Loucy (cell line): Measurements from ENCODE around the gene FKBP8.

Source experiments
- CTCF ChIP-seq: fragments of 200-600 bp; sonication (generic); conservative IDR thresholded peaks from 2 replicates; pipeline ENCODE4 v1.5.1; 2014; ENCODE audit warnings: mild to moderate bottlenecking, antibody characterized with exemption, low read length
- EZH2phosphoT487 ChIP-seq: fragments of 200-600 bp; IDR thresholded peaks from 2 replicates; pipeline ENCODE4 v1.6.1; 2018; ENCODE audit warnings: antibody characterized with exemption, mild to moderate bottlenecking, moderate library complexity, borderline replicate concordance

- TF ChIP-seq CTCF: 0 out of 2 replicates have a peak, but pooled peaks have one; percentile 13
- no peak for TF ChIP-seq EZH2phosphoT487
Measured at GRCh38 chr19:18586306-18586705, 42.9 kb upstream of the FKBP8 start.
